Measurements from ENCODE around the gene MLH1.

DNA sequence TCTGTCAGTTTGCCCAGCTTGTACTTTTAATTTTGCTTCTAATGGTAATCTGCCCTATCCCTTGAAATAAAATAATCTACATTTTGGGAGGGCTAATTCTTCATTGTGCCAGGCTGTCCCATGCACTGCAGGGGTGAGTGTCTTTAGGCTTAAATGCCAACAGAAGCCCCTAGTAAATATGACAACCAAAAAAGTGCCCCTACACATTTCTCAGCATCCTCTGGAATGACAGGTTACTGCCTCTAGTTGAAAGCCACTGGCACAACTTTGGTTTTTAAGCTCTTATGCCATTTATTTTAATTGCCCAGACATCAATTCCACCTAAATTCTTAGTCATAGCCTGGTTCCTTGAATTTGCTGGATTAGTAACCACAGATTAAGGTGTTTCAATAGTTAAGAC is 3.8 kb upstream of the MLH1 start:
- TF ChIP-seq RFX5 (IDR thresholded peaks at IDR 0.05; ENCODE audit: borderline replicate concordance, low read depth, low read length) (no peak), POU5F1 (IDR thresholded peaks at IDR 0.05; ENCODE audit: low read depth, low read length) (no peak), SP1 (IDR thresholded peaks at IDR 0.05; ENCODE audit: low read depth, low read length) (no peak), POLR2AphosphoS5 (IDR thresholded peaks at IDR 0.05; ENCODE audit: low read depth, low read length) (no peak), JUND (IDR thresholded peaks at IDR 0.05; ENCODE audit: low read length) (no peak), CREB1 (IDR thresholded peaks at IDR 0.05) (no peak), EZH2 (IDR thresholded peaks at IDR 0.05; ENCODE audit: low read depth, low read length, severe bottlenecking) (no peak), POLR2A (IDR thresholded peaks at IDR 0.05; ENCODE audit: control extremely low read depth in 1 of 2, low read depth in 2 of 2, low read length in 2 of 2) (no peak; a peak in 1 of 3 replicates), SIN3A (conservative IDR thresholded peaks at IDR 0.05 in 1 of 2, IDR thresholded peaks at IDR 0.05 in 1 of 2; ENCODE audit: low read depth in 1 of 2, low read length in 2 of 2) (no peak), BACH1 (IDR thresholded peaks at IDR 0.05; ENCODE audit: low read length) (no peak), TAF1 (IDR thresholded peaks at IDR 0.05; ENCODE audit: low read depth, low read length) (no peak)
- TF ChIP-seq, protein P1, sequence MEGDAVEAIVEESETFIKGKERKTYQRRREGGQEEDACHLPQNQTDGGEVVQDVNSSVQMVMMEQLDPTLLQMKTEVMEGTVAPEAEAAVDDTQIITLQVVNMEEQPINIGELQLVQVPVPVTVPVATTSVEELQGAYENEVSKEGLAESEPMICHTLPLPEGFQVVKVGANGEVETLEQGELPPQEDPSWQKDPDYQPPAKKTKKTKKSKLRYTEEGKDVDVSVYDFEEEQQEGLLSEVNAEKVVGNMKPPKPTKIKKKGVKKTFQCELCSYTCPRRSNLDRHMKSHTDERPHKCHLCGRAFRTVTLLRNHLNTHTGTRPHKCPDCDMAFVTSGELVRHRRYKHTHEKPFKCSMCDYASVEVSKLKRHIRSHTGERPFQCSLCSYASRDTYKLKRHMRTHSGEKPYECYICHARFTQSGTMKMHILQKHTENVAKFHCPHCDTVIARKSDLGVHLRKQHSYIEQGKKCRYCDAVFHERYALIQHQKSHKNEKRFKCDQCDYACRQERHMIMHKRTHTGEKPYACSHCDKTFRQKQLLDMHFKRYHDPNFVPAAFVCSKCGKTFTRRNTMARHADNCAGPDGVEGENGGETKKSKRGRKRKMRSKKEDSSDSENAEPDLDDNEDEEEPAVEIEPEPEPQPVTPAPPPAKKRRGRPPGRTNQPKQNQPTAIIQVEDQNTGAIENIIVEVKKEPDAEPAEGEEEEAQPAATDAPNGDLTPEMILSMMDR (IDR thresholded peaks at IDR 0.05; ENCODE audit: control extremely low read depth in 1 of 3, insufficient read depth in 1 of 3, low read depth in 1 of 3, low read length in 3 of 3) = no peak

Measured in H1 (cell line).